Measurements from ENCODE around the gene PPP6R3. TPM values are rescaled to one million over a fixed set of nuclear protein-coding genes. Genes with fewer than 3 reads are reported as not detected.

The PPP6R3 gene
- total RNA-seq = 83.2 and 118 TPM in 2 replicates
- 41.9 and 57.7 TPM in 2 replicates for polyA plus RNA-seq

GRCh38 chr11:68460741-68461574, at the start of gene PPP6R3:
PPP6R3 (plus strand) TSS chr11:68460752; CDS start chr11:68537665, 76,913 bp downstream.
- H3K27me3 ChIP-seq = no peaks in the 10 kb centered on the region
- H3K4me3 ChIP-seq = peak within 1 kb of the TSS; percentile 48
- no peaks in the 10 kb centered on the region for H3K36me3 ChIP-seq
- no peaks in the 10 kb centered on the region for H3K9me3 ChIP-seq (ENCODE audit: low read depth)
- peaks cover 26% of the 10 kb centered on the region for H3K4me1 ChIP-seq (ENCODE audit: low read depth)
- DNase-seq (ENCODE audit: low read depth in 1 of 2, low spot score in 1 of 2) = peak; percentile 34 to 42
- TF ChIP-seq, protein P1, sequence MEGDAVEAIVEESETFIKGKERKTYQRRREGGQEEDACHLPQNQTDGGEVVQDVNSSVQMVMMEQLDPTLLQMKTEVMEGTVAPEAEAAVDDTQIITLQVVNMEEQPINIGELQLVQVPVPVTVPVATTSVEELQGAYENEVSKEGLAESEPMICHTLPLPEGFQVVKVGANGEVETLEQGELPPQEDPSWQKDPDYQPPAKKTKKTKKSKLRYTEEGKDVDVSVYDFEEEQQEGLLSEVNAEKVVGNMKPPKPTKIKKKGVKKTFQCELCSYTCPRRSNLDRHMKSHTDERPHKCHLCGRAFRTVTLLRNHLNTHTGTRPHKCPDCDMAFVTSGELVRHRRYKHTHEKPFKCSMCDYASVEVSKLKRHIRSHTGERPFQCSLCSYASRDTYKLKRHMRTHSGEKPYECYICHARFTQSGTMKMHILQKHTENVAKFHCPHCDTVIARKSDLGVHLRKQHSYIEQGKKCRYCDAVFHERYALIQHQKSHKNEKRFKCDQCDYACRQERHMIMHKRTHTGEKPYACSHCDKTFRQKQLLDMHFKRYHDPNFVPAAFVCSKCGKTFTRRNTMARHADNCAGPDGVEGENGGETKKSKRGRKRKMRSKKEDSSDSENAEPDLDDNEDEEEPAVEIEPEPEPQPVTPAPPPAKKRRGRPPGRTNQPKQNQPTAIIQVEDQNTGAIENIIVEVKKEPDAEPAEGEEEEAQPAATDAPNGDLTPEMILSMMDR (IDR thresholded peaks at IDR 0.05; ENCODE audit: low read depth, low read length) = no peak
- H3K27ac ChIP-seq = peak within 1 kb of the TSS; percentile 97

DNA sequence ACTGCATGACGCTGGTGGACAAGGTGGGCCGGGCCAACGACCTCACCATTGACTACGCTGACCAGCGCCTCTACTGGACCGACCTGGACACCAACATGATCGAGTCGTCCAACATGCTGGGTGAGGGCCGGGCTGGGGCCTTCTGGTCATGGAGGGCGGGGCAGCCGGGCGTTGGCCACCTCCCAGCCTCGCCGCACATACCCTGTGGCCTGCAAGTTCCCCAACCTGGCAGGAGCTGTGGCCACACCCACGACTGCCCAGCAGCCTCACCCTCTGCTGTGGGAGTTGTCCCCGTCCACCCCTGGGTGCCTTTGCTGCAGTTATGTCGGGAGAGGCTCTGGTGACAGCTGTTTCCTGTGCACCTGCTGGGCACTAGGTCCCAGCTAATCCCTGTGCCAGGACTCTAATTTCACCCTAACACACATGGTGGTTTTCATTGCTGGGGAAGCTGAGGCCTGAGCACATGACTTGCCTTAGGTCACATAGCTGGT, 49.0 kb upstream of the PPP6R3 start:
- Histone ChIP-seq H3K27me3 (no peaks in the 10 kb centered on the region), H3K4me3 (no peak overlapping the region), H3K27ac (no peak overlapping the region), H3K36me3 (peaks cover 41% of the 10 kb centered on the region), H3K4me1 (ENCODE audit: low read depth) (no peaks in the 10 kb centered on the region), H3K9me3 (ENCODE audit: low read depth) (no peaks in the 10 kb centered on the region)
- no peak for DNase-seq (ENCODE audit: low read depth in 1 of 2, low spot score in 1 of 2)
- TF ChIP-seq, protein P1 (IDR thresholded peaks at IDR 0.05; ENCODE audit: low read depth, low read length) = no peak

- no peak overlapping the region for H3K27ac ChIP-seq
- TF ChIP-seq, protein P1 (IDR thresholded peaks at IDR 0.05; ENCODE audit: low read depth, low read length) = no peak
These were observed 47.7 kb upstream of the PPP6R3 start for GRCh38 chr11:68412593-68413475.

DNA sequence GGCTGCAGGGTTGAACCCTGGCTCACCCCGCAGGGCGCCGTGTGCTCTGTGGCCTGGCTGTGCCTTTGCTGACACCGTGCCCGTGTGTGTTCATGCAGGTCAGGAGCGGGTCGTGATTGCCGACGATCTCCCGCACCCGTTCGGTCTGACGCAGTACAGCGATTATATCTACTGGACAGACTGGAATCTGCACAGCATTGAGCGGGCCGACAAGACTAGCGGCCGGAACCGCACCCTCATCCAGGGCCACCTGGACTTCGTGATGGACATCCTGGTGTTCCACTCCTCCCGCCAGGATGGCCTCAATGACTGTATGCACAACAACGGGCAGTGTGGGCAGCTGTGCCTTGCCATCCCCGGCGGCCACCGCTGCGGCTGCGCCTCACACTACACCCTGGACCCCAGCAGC, 47.0 kb upstream of the PPP6R3 start:
- Histone ChIP-seq H3K27me3 (no peaks in the 10 kb centered on the region), H3K27ac (no peak overlapping the region), H3K36me3 (peaks cover 39% of the 10 kb centered on the region), H3K9me3 (ENCODE audit: low read depth) (no peaks in the 10 kb centered on the region), H3K4me3 (no peak overlapping the region), H3K4me1 (ENCODE audit: low read depth) (no peaks in the 10 kb centered on the region)
- TF ChIP-seq, protein P1 (IDR thresholded peaks at IDR 0.05; ENCODE audit: low read depth, low read length) = no peak
- no peak for DNase-seq (ENCODE audit: low read depth in 1 of 2, low spot score in 1 of 2)

More at GRCh38 chr11:68412593-68413475, 47.7 kb upstream of the PPP6R3 start:
- DNase-seq (ENCODE audit: low read depth in 1 of 2, low spot score in 1 of 2) = peak in 1 of 2 donors; percentile 85
- H3K36me3 ChIP-seq = peaks cover 42% of the 10 kb centered on the region
- no peaks in the 10 kb centered on the region for H3K27me3 ChIP-seq
- H3K9me3 ChIP-seq (ENCODE audit: low read depth) = no peaks in the 10 kb centered on the region
- no peaks in the 10 kb centered on the region for H3K4me1 ChIP-seq (ENCODE audit: low read depth)
- H3K4me3 ChIP-seq = no peak overlapping the region

- peaks cover 38% of the 10 kb centered on the region for H3K36me3 ChIP-seq
- no peaks in the 10 kb centered on the region for H3K9me3 ChIP-seq (ENCODE audit: low read depth)
- H3K4me1 ChIP-seq (ENCODE audit: low read depth) = no peaks in the 10 kb centered on the region
- DNase-seq (ENCODE audit: low read depth in 1 of 2, low spot score in 1 of 2) = no peak
- no peaks in the 10 kb centered on the region for H3K27me3 ChIP-seq
- no peak overlapping the region for H3K27ac ChIP-seq
- no peak overlapping the region for H3K4me3 ChIP-seq
- TF ChIP-seq, protein P1 (IDR thresholded peaks at IDR 0.05; ENCODE audit: low read depth, low read length) = no peak
These were observed 45.9 kb upstream of the PPP6R3 start for GRCh38 chr11:68414496-68415221.

Measured in cardiac muscle cell (in vitro differentiated cells and primary cell).